Parathyroid adenoma (tissue), 2 donors: ENCODE data around the gene MAGEB17.

Experiments used
- H2AFZ ChIP-seq: fragments of 300-600 bp; sonication (generic); one replicate; pipeline ENCODE4 v1.7.0; 2017; ENCODE audit warnings: antibody characterized with exemption, mild to moderate bottlenecking
- H3K27ac ChIP-seq: fragments of 300-600 bp; sonication (generic); one replicate; pipeline ENCODE4 v1.7.0; 2017
- H3K27me3 ChIP-seq: fragments of 300-600 bp; sonication (generic); one replicate; pipeline ENCODE4 v1.7.0; 2017; ENCODE audit warnings: low read length; ENCODE audit not compliant: control insufficient read depth, insufficient read depth
- H3K36me3 ChIP-seq: fragments of 300-600 bp; sonication (generic); one replicate; pipeline ENCODE4 v1.7.0; 2017; ENCODE audit warnings: low read length; ENCODE audit not compliant: control insufficient read depth, insufficient read depth
- H3K4me1 ChIP-seq: fragments of 300-600 bp; sonication (generic); one replicate; pipeline ENCODE4 v1.7.0; 2017; ENCODE audit warnings: control low read depth
- H3K4me2 ChIP-seq: fragments of 300-600 bp; sonication (generic); one replicate; pipeline ENCODE4 v1.7.0; 2017; ENCODE audit warnings: low read length
- H3K4me3 ChIP-seq: fragments of 300-600 bp; sonication (generic); one replicate; pipeline ENCODE4 v1.7.0; 2017; ENCODE audit warnings: low read depth, low read length
- H3K79me2 ChIP-seq: fragments of 300-600 bp; sonication (generic); one replicate; pipeline ENCODE4 v1.7.0; 2017; ENCODE audit warnings: control low read depth
- H3K9ac ChIP-seq: fragments of 300-600 bp; sonication (generic); one replicate; pipeline ENCODE4 v1.7.0; 2017; ENCODE audit warnings: mild to moderate bottlenecking
- H3K9me3 ChIP-seq: fragments of 300-600 bp; sonication (generic); one replicate; pipeline ENCODE4 v1.7.0; 2017; ENCODE audit warnings: low read length; ENCODE audit not compliant: control insufficient read depth
- TF ChIP-seq, protein P1 (sequence below): fragments of 300-600 bp; sonication (generic); IDR thresholded peaks from one replicate; pipeline ENCODE4 v1.7.0; 2017; ENCODE audit warnings: antibody characterized with exemption, mild to moderate bottlenecking
- donor health status: primary hyperparathyroidism.

The MAGEB17 gene

DNA sequence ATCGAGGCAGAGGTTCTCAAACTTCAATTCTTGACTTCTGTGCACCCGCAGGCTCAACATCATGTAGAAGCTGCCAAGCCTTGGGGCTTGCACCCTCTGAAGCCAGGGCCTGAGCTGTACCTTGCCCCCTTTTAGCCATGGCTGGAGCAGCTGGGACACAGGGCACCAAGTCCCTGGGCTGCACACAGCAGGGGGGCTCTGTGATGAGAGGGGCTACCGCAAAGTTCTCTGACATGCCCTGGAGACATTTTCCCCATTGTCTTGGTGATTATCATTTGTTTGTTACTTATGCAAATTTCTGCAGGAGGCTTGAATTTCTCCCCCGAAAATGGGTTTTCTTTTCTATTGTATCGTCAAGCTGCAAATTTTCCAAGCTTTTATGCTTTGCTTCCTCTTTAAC lies 4.9 kb upstream of the MAGEB17 start:
- H3K79me2 ChIP-seq: no peaks in the 10 kb centered on the region
- H3K9me3 ChIP-seq: no peaks in the 10 kb centered on the region
- H3K27ac ChIP-seq: no peak overlapping the region
- H3K4me1 ChIP-seq: no peaks in the 10 kb centered on the region
- no peak overlapping the region for H2AFZ ChIP-seq
- TF ChIP-seq, protein P1, sequence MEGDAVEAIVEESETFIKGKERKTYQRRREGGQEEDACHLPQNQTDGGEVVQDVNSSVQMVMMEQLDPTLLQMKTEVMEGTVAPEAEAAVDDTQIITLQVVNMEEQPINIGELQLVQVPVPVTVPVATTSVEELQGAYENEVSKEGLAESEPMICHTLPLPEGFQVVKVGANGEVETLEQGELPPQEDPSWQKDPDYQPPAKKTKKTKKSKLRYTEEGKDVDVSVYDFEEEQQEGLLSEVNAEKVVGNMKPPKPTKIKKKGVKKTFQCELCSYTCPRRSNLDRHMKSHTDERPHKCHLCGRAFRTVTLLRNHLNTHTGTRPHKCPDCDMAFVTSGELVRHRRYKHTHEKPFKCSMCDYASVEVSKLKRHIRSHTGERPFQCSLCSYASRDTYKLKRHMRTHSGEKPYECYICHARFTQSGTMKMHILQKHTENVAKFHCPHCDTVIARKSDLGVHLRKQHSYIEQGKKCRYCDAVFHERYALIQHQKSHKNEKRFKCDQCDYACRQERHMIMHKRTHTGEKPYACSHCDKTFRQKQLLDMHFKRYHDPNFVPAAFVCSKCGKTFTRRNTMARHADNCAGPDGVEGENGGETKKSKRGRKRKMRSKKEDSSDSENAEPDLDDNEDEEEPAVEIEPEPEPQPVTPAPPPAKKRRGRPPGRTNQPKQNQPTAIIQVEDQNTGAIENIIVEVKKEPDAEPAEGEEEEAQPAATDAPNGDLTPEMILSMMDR: no peak
- no peak overlapping the region for H3K4me3 ChIP-seq
- H3K9ac ChIP-seq: no peak overlapping the region
- no peaks in the 10 kb centered on the region for H3K36me3 ChIP-seq
- H3K27me3 ChIP-seq: no peaks in the 10 kb centered on the region
- H3K4me2 ChIP-seq: no peak overlapping the region

DNA sequence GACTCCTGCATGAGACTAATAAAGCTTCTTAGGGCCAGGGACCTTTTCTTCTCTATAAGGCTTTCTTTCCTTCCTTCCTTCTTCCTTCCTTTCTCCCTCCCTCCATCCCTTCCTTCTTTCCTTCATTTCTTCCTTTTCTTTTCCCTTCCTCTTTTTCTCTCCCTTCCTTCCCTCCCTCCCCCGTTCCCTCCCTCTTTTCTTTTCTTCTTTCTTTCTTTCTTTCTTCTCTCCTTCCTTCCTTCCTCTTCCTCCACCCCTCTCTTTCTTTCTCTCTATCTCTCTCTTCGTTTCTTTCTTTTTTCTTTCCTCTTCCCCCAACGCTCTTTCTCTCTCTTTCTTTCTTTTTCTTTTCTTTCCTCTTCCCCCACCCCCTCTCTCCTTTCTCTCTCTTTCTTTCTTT lies 2.5 kb upstream of the MAGEB17 start:
- no peaks in the 10 kb centered on the region for H3K4me1 ChIP-seq
- TF ChIP-seq, protein P1: no peak
- H3K36me3 ChIP-seq: no peaks in the 10 kb centered on the region

DNA sequence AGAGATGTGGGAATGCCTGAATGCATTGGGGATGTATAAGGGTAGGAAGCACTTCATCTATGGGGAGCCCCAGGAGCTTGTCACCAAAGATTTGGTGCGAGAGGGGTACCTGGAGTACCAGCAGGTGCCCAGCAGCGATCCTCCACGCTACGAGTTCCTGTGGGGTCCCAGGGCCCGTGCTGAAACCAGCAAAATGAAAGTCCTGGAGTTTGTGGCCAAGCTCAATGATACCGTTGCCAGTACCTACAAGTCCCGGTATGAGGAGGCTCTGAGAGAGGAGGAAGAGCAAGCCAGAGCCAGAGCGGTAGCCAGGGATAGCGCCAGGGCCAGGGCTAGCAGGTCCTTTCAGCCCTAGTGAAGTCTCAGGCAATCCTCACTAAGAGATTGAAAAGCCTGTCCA lies 3.8 kb downstream of the MAGEB17 start:
- Histone ChIP-seq H3K4me2 (no peak overlapping the region), H3K9me3 (no peaks in the 10 kb centered on the region), H3K9ac (no peak overlapping the region), H3K27ac (no peak overlapping the region), H3K27me3 (no peaks in the 10 kb centered on the region), H3K36me3 (no peaks in the 10 kb centered on the region), H3K79me2 (no peaks in the 10 kb centered on the region), H2AFZ (no peak overlapping the region), H3K4me1 (no peaks in the 10 kb centered on the region), H3K4me3 (no peak overlapping the region)
- TF ChIP-seq, protein P1: no peak

More for the DNA sequence above, 2.5 kb upstream of the MAGEB17 start:
- Histone ChIP-seq H3K9me3 (no peaks in the 10 kb centered on the region), H3K4me3 (no peak overlapping the region), H3K4me2 (no peak overlapping the region), H3K79me2 (no peaks in the 10 kb centered on the region), H3K27me3 (no peaks in the 10 kb centered on the region), H3K27ac (no peak overlapping the region), H3K9ac (no peak overlapping the region), H2AFZ (no peak overlapping the region)

DNA sequence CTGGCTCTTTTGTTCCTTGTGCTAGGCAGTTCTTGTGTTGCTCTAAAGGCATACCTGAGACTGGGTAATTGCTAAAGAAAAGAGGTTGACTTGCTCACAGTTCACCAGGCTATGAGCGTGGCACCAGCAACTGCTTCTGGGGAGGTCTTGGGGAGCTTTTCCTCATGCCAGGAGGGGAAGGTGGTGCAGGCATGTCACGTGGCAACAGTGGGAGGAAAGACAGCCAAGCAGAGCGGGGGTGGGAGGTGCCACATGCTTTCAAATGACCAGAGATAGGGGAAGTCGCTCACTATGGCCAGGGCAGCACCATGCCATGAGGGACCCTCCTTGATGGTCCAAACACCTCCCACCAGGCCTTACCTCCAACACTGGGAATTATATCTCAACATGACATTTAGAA lies 4.7 kb downstream of the MAGEB17 start:
- H3K27ac ChIP-seq: no peak overlapping the region
- no peak overlapping the region for H2AFZ ChIP-seq
- no peaks in the 10 kb centered on the region for H3K79me2 ChIP-seq
- H3K4me3 ChIP-seq: no peak overlapping the region
- no peaks in the 10 kb centered on the region for H3K4me1 ChIP-seq
- no peak overlapping the region for H3K9ac ChIP-seq
- TF ChIP-seq, protein P1: no peak
- no peaks in the 10 kb centered on the region for H3K9me3 ChIP-seq
- H3K4me2 ChIP-seq: no peak overlapping the region
- H3K36me3 ChIP-seq: no peaks in the 10 kb centered on the region
- no peaks in the 10 kb centered on the region for H3K27me3 ChIP-seq

DNA sequence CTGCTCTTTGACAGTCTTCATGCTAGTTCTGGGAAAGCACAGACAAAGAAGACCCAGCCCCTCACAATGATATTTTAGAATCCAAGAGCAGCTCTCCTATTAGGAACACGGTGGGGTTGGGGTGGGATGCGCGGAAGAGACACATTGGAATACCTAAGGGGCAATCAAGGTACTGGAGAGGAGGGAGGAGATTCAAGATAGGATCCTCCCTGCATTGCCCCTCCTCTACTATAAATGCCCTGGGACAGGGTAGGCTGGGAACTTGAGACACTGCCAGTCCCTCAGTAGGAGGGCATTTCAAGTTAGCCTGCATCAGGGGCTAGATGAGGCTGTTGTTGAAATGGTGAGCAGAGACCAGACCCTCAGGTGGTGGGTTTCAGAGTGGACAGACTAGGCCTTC lies 5.1 kb downstream of the MAGEB17 start:
- Histone ChIP-seq H3K27ac (no peak overlapping the region), H3K4me1 (no peaks in the 10 kb centered on the region), H2AFZ (no peak overlapping the region), H3K9ac (no peak overlapping the region), H3K36me3 (no peaks in the 10 kb centered on the region), H3K79me2 (no peaks in the 10 kb centered on the region), H3K4me2 (no peak overlapping the region), H3K27me3 (no peaks in the 10 kb centered on the region), H3K4me3 (no peak overlapping the region), H3K9me3 (no peaks in the 10 kb centered on the region)
- TF ChIP-seq, protein P1: no peak
